Fibroblast of skin of right biceps (primary cell): Measurements from ENCODE around the gene CACNA1E.

Experiments used
- DNase-seq: peaks from one replicate; pipeline ENCODE4 v3.0.0-alpha.2; 2013

The CACNA1E gene

DNA sequence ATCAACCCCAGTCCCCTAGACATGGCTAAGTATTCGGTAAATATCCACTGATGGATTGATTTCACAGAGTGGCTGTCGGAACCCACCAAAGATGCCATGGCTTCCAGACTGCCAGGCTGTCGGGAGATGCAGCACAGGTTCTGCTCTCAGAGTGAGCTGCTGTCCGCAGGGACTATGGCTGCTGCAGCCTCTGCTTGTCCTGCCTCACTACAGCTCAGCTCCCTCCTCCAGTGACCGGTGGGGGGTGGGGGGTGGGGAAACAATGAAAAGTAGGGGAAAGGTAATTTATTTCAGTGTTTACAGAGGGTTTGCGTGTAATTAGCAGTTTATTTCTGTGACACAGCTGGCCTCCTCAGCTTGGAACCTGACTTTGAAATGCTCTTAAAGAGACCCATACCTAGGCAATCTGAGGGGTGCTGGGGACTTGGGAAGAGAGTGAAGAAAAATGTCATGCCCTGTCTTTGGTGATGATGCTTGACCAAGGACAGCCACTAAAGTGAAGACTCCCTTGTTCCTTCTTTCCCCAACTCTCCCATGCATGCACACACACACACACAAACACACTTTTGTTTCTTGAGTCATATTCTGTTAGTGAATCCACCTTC, 109.0 kb downstream of the CACNA1E start:
- no peak for DNase-seq

DNA sequence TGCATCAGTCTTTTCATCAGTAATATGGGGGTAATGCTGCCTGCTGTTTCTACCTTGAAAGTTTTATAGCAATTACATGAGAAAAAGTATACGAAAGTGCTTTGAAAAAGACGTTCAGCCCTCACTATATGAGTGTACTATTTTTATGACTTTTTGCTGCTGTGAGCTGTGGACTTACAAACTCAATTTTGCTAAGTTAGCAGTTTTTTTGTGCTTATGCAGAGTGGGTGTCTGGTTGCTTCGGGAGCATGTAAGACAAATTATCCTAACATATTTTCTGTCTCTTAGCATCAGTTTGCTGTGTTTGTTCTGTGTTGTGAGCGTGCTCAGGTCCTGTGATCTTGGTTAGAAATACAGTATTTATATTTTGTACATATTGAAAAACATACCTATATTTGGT, 109.7 kb downstream of the CACNA1E start:
- DNase-seq: no peak

DNA sequence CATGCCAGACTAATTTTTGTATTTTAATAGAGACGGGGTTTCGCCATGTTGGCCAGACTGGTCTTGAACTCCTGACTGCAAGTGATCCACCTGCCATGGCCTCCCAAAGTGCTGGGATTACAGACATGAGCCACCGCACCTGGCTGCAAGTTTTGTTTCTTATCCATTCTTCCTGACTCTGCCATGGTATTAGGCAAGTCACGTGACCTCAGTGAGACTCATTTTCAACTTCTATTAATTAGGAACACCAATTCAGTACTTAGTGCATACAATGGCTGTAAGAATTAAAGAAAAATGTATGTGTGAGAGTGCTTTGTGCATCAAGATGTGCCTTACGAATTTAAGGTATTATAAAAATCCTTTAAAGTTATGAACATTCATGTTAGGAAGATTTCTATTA, 111.2 kb downstream of the CACNA1E start:
- DNase-seq: no peak

DNA sequence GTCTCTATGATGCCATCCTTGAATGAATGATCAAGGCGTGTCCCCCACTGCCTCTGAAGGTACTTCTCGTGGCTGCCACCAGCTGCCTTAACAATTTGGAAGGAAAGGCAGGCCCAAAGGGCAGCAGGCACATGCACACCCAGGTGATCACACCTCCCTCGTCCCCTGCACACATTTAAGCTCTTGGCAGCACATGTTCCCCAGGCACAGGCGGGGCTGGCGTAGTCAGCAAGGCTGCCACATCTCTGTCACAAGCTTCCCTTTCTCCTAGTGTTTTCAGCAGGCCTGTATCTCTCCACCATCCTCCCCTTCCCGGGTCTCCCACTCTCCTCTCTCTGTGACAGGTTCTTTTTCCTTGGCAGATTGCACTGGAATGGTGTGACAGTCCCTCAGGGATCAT, 111.9 kb downstream of the CACNA1E start:
- no peak for DNase-seq

DNA sequence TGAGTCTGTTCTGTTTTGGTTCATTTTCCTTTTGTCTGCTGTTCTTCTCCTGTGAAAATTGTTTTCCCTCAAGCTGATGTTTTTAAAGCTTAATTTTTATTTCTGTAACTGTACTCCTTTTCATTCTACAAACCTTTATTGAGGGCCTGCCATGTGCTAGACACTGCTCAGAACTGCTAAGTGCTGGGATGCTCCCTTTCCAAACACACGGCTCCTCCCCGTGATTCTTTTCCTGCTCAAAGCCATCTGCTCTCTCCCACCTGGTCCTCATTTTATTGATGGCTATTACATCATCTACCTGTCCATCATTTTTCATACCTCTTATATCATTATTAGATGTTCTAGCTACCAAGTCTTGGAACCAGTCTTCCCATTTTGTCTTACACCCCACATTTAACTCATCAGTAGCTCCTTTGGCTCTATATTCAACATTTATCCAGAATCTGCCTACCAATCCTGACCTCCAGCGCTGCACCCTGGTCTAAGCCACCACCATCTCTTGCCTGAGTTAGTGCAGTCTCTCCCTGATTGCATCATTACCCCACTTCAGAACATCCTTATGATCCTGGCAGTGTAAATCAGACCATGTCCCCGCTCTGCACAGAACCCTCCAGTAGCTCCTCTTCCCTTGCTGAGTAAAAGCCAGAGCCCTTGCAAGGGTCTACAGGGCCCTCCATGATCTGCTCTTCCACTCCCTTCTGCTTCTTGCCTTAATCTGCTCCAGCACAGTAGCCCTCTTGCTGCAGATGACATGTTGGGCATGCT, 118.1 kb downstream of the CACNA1E start:
- no peak for DNase-seq

DNA sequence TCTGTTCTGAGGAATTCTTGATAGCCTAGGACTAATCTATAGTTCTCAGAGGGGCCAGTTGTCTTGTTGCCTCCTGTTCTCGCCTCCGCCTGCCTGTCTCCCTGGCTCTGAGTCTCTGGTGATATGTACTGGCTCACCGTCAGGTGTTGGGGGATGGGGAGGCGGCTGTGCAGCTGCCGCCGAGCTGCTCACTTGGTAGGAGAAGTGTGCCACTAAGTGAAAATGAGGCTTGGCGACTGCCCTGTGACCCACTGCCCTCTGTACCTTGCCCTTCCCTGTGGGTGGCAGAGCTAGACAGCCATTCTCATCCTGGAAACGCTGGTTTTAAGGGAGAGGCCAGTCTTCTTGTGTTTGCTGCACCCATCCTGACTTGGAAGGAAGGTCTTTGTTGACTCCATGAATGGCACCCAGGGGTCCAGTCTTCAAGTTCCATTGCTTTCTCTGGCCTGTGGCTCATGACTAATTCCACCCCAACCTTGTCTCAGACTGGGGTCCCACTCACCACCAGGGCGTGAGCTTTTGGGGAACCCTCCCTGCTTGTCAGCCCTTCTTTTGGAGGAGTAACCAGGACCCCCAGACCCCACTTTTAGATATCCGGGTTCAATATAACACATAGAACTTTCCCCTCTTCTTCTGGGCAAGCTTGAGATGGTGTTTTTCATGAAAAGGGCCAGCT, 120.6 kb downstream of the CACNA1E start:
- DNase-seq: no peak

DNA sequence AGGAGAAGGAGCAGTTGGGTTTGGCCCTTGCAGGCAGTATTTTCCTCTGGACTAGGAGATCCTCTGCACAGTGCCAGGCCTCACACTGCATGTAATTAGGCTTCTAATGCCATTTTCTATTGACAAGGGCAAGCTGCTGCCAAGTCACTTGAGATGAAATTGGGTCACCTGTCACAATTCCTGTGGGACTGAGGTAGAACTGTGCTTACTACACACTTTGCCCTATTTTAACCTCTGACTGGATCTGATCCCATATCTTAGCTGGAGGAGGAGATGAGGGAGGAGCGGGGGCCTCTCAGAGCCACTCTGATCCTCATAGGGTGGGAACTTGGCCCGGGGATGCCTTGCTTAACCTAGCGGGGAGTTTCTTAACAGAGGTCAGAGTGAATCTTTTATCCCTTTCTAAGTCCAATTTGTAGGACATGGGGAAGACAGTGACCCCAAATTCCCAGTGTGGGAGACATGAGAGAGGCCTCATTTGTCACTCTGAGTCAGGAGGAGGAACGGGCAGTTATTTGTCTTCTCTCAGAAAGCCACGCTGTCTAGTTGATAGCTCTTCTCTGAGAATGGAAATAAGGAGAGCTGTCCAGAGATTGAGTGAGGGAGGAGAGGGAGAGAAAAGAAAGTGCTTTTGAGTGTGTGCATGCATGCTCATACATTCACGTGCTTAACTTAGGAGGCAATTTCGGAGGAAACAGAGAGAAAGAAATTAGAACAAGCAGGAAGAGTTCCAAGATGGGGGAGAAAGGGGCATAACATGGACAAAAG, 121.3 kb downstream of the CACNA1E start:
- no peak for DNase-seq

DNA sequence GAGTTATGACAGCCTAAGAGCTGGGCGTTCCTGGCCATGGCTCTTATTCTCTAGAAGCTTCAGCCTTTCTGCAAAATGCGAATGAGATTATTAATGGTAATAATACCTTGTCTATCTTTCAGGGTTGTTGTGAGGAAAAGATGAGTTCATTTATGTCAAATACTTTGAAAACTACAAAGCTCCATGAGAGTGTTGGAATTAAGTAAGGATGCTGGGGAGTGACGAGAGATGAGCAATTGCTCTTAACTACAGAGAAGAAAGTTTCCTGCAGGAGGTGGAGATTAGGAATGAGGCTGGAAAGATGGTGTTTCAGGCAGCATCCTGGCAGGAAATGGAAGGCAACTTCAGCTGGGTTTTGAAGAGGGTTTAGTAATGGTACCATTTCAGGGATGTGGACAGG, 124.2 kb downstream of the CACNA1E start:
- no peak for DNase-seq

DNA sequence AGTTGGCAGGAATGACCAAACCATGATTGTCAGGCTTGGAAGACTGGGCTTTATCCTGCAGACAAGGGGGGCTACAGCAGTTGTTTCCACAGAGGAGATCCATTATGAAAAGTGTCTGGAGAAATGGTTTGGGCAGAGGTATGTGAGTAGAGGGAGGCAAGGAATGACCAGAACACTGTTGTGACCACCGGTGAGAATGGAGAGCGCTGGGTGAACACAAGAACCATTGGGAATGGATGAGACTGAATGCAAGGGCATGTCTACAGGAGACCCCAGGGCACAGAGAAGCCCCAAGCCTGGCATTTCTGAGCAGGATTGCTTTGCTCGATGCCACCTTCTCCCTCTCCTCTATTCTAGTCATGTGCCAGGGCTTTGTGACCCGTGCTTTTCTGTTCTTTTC, 125.1 kb downstream of the CACNA1E start:
- DNase-seq: no peak

DNA sequence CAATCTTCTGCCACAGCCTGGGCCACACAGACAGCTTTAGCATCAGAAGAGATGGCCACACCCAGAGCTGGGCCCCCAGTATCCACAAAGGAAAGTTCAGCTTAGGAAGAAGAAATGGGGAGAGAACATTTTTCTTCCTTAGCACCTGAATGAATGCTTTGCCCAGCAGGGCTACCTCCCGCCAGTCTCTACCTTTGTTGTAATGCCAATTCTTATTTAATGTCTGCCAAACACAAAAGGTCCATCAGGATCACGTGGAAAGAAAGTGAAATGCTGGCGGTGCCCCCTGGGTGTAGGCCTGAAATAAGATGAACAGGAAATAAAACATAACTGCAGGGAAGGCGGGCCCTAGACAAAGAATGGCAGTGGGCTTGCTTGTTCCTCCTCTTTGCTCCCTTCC, 125.6 kb downstream of the CACNA1E start:
- no peak for DNase-seq

DNA sequence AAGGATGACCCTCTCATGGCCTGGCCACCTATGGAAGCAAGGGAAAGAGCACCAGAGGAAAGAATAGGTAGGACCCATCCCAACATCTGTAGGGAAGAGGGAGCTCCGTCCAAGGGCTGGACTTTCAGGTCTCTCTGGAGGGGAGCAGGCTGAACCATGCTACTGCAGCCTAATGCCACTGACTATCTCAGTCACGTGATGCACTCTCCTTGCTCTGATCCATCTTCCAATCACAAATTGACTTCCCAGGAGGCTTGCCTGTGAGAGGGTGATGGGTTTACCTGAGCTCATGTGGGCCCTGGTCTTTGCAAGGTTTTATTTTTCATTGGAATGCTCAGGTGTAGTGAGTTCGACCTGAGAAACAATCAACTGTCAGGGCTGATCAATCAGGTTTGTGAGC, 128.8 kb downstream of the CACNA1E start:
- no peak for DNase-seq

DNA sequence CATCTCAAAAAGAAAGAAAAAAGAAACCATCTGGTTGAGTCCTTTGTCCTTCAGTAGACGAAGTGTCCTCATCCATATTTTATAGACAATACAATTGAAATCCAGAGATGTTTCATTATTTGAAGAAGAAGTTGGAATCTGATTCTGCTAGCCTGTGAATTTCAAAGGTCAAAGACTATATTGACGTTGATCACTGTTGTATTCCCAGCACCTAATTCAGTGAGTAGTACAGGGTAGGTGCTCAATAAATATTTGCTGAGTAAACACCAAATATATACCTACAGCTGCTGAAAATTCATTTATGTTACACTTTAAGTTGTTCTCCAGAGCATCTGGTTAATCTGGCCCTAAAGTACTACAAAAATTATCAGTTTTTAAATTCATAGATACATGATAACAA, 135.2 kb downstream of the CACNA1E start:
- no peak for DNase-seq

DNA sequence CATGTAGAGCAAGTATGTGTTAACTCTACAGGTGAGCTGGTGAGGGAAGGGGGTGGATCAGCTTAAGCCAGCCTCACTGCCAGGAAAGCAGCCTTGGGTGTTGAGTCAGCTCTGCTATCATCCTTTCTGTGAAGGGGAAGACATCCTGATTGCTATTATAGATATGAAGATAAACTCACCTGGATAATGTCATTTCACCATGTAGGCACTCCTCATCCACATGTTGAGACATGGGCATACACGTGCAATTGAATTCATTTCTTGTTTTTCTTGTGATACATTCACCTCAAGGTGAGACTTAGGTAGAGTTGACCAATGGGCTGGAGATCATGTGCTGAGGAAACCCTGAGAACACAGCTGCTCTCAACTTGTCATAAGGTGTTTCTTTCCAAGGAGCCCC, 136.9 kb downstream of the CACNA1E start:
- DNase-seq: no peak

DNA sequence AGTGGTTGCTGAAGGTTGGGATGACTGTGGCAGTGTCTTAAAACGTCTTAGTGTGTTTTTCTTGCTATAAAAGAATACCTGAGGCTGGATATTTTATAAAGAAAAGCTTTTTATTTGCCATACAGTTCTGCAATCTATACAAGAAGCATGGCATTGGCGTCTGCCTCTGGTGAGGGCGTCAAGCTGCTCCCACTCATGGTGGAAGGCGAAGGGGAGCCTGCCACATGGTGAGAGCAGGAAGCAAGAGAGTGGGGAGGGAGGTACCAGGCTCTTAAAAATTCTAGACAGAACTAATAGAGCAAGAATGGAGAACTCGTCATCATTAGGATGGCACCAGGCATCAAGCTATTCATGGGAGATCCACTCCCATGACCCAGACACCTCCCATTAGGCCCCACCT, 140.5 kb downstream of the CACNA1E start:
- DNase-seq: no peak

DNA sequence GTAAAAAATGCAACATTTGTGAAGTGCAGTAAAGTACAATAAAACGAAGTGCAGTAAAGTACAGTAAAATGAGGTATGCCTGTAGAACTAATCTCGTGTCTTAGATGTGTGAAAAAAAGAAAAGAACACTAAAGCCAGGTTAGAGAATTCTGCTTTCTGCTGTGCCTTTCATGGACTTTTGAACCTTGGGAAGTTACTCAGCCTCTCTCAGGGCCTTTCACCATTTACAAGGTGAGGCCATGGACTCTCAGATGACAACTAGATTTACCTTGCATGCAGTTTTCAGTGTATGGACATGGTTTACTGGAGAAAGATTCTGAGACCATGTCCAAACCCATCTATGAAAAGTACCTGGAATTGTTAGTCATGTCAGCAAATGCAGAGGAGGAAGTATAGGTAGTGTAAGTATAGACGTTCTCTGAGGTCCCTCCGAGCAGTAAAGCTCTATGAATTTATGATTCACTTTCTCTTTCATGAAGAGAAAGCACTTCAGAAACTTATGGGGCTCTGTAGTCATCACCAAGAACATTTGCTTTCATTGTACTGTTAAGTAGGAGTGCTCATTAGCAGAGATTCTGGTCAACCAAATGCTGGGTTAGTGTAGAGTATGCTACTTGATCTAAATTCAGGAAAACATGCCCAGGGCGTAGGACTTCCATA, 143.1 kb downstream of the CACNA1E start:
- no peak for DNase-seq

DNA sequence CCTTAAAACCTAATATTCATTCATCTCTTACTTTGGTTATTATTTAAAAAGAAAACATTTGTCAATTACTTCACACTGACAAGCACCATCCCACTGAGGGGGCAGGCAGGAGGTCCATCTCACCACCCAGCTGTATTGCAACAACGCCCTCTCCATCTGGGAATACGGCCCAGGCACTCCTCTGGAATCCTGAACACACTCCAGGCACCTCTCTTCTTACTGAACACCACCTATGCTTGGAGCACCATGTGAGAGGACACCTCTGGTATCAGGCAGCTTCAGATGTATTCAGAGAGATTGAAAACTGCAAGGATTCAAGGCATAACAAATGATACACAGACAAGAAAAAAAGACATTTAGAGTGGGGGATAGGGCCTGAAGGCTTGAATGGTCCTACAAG, 147.1 kb downstream of the CACNA1E start:
- no peak for DNase-seq

DNA sequence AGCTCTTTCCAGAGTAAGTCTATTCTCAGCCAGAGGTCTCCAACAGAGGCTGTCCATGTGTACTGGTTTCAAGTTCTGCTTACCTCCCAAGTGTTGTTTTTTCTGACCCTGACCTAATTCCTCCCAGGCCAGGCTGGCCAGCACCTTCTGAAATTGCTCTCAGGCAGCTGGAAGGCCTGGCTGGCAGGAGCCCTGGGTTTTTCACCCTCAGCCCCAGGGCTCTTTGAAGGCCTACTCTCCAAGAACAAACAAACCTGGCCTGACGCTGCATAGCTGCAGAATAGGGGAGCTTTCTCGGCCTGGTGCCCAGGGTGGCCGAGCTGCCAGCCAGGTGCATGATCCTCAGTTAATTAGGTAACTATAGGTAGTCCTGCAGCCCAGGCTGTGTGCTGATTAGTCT, 147.5 kb downstream of the CACNA1E start:
- no peak for DNase-seq

DNA sequence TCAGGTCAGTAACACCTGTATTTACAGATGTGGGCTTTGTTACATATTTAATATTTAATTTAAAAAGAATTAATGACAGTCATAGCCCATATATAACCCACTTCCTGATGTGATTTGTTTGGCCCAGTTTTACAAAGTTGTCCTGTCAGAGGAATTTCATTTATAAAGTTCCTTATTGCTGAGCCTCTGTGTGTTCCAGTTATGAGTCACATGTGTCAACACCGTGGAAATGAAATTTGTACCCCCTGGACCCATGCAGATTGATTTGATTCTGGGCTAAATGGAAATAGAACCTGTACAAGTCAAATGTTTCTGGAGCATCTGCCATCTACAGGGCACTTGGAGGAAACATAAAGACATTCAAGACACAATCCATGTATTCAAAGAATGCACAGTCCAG, 149.2 kb downstream of the CACNA1E start:
- DNase-seq: no peak

DNA sequence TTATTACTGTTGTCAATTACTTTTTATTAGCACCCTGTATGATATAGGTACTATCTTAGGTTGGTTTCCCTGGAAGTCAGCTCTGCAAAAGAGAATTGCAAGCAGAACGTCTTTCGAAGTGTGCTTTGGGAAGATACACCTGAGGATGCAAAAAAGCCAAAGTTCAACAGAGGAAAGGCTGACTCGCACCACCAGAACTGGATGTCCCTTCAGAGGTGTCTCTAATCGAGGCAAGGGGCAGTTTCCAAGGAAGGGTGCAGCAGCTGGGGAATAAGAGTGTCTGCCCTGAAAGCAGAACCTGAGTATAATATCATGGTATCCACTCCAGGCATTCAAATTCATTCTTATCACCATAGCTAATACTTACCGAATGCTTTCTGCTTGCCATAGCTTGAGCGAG, 149.6 kb downstream of the CACNA1E start:
- no peak for DNase-seq

DNA sequence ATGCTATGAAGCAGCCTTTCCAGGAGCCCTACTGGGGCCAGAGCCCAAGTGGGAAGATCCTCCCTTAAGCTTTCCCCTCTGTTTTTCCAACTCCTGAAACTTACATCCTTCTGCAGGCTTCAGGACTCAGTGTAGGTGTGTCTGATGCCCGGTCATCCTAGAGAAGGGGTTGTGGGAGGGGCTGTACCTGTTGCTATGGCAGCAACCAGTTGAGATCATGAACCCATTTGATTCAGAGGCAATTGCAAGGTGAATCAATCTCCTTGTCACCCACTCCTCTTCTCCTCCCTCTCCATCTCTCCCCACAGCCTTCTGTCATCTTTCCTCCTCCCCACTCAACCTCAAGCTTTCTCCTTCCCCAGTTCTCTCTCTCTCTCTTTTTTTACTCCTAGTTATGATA, 151.8 kb downstream of the CACNA1E start:
- no peak for DNase-seq

DNA sequence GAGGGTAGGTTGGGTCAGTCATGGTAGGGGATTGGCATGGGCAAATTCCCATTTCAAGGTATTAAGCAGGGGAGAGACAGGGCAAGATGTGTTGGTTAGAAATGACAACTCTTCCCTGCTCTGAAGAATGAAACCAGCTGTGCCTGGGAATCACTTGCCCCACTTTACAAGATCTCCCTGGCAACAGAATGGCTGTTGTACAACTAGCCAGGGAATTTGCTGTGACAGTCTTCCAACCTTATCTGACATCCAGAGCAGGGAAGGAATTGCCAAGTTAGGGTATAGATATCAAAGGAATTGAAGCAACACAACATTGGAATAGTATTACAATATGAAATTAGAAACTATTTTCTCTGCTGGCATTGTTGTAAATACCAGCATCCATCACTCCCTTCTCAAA, 154.7 kb downstream of the CACNA1E start:
- no peak for DNase-seq

DNA sequence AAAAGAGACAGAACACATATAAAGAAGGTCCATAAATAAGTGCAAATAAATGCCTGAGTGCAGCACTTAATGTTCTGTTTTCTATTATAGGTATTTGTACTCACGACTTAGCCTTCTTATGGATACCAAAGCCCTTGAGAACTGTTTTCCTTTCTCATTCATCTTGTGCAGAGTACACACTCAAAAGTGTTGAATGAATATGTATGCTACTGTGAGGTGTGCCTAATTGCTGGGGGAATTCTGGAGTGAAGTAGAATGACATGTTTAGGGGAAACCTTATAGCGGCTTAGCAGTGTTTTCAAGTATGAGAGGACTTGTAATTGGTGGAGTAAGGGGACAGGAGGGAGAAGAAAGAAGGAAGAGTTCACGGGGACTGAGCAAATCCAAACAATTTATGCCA, 157.6 kb downstream of the CACNA1E start:
- no peak for DNase-seq

DNA sequence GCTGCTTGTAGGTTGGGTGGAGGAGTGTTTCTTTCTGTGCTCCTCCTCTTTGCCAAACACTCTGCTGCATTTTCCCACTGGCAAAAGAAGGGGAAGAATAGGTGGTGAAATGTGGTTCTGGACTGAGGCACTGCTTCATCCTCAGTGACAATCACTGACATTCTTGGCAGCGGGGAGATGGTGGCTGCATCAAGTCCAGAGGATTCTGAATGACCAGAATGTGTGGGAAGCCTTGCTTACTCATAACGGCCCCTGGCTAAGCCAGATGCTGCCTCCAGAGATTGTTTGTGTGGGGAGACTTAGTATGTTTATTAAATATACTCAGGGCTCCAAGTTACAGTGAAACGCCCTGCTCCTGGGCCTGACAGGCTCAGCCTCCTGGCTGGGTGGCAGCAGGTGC, 160.3 kb downstream of the CACNA1E start:
- DNase-seq: no peak
